Effector memory CD8-positive, alpha-beta T cell (primary cell): ENCODE measurements around the gene KLF2.

Experiments used
- ATAC-seq: fragments of 150-1000 bp; cut with Tn5 transposase; replicated peaks from 2 replicates; pipeline ENCODE4 v1.10.0; 2021; ENCODE audit warnings: mild to moderate bottlenecking, moderate library complexity
- DNase-seq, 3 experiments: peaks; one replicate each; pipeline ENCODE4 v3.0.0; 2021
- H3K27ac Mint-ChIP-seq, 2 donors: one replicate each; pipeline ENCODE4 v1.8.0; 2022; ENCODE audit warnings: mild to moderate bottlenecking in 2 of 2, mixed read lengths in 2 of 2, moderate library complexity in 2 of 2
- H3K27me3 Mint-ChIP-seq, 2 donors: one replicate each; pipeline ENCODE4 v1.8.0; 2022; ENCODE audit warnings: mixed read lengths in 2 of 2
- H3K36me3 Mint-ChIP-seq: one replicate; pipeline ENCODE4 v1.8.0; 2022; ENCODE audit warnings: mild to moderate bottlenecking, moderate library complexity, mixed read lengths; ENCODE audit not compliant: insufficient read depth
- H3K4me1 Mint-ChIP-seq, 2 donors: one replicate each; pipeline ENCODE4 v1.8.0; 2022; ENCODE audit warnings: low read depth in 2 of 2, mixed read lengths in 2 of 2
- H3K4me3 Mint-ChIP-seq, 2 donors: one replicate each; pipeline ENCODE4 v1.8.0; 2022; ENCODE audit warnings: mild to moderate bottlenecking in 2 of 2, mixed read lengths in 2 of 2, moderate library complexity in 2 of 2
- H3K9me3 Mint-ChIP-seq, 2 donors: one replicate each; pipeline ENCODE4 v1.8.0; 2022; ENCODE audit warnings: mixed read lengths in 2 of 2

Gene KLF2

GRCh38 chr19:16373532-16373931, 48.9 kb downstream of the KLF2 start:
- DNase-seq (no peak), ATAC-seq (no peak)
- peak overlapping the region; percentile 79 to 85 for H3K27ac Mint-ChIP-seq
- peaks cover 60 to 76% of the 10 kb centered on the region in 2 donors for H3K4me1 Mint-ChIP-seq
- peak overlapping the region in 1 of 2 donors; percentile 63 for H3K4me3 Mint-ChIP-seq
- H3K36me3 Mint-ChIP-seq, result peaks cover 2% of the 10 kb centered on the region
- no peaks in the 10 kb centered on the region for H3K9me3 Mint-ChIP-seq
- H3K27me3 Mint-ChIP-seq, result no peaks in the 10 kb centered on the region

GRCh38 chr19:16373989-16374388, 49.4 kb downstream of the KLF2 start:
- Mint-ChIP-seq H3K27ac (peak overlapping the region; percentile 79 to 85), H3K36me3 (peaks cover 2% of the 10 kb centered on the region), H3K4me1 (peaks cover 64 to 79% of the 10 kb centered on the region in 2 donors), H3K4me3 (peak overlapping the region in 1 of 2 donors; percentile 63), H3K9me3 (no peaks in the 10 kb centered on the region), H3K27me3 (no peaks in the 10 kb centered on the region)
- ATAC-seq (no peak), DNase-seq (no peak)

DNA sequence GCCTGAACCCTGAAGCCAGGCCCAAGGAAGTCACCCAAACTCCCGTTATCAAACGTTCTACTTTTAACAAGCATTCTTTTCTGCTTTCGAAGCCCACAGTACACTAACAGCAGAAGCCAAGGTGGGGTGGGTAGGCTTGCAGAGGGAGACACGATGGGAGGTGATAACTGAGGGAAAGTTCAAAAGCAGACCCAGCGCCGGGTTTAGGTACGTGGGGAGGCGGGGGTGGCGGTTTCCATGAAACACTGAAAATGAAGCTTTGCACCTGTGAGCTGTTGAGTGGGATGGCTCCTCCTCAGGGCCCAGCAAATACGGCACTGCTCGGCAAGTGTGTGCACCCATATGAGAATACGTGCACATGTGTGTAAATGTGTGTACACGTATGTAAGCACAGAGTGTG, 49.8 kb downstream of the KLF2 start:
- no peaks in the 10 kb centered on the region for H3K9me3 Mint-ChIP-seq
- peaks cover 2% of the 10 kb centered on the region for H3K36me3 Mint-ChIP-seq
- H3K4me3 Mint-ChIP-seq, result peak overlapping the region in 1 of 2 donors; percentile 63
- peaks cover 66 to 79% of the 10 kb centered on the region in 2 donors for H3K4me1 Mint-ChIP-seq
- H3K27ac Mint-ChIP-seq, result peak overlapping the region in 1 of 2 donors; percentile 85
- no peak for ATAC-seq
- no peaks in the 10 kb centered on the region for H3K27me3 Mint-ChIP-seq
- no peak for DNase-seq

- Mint-ChIP-seq H3K27me3 (no peaks in the 10 kb centered on the region), H3K4me3 (peak overlapping the region in 1 of 2 donors; percentile 69), H3K36me3 (peaks cover 2% of the 10 kb centered on the region), H3K9me3 (no peaks in the 10 kb centered on the region), H3K4me1 (peaks cover 64 to 74% of the 10 kb centered on the region in 2 donors), H3K27ac (peak overlapping the region in 1 of 2 donors; percentile 85)
- no peak for ATAC-seq
- DNase-seq, result no peak
These were observed 50.7 kb downstream of the KLF2 start for GRCh38 chr19:16375157-16375935.

DNA sequence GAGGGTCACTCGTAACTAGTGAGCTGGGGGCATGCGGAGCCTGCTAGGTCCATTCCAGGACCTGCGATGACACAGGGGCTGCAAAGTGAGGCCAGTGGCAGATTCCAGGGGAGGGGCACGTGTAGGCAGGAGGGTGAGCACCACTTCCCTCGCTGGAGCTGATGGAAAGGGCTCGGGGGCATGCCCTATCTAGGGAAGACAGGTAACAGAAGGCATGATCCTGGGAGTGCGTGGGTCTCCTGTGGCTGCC, 51.2 kb downstream of the KLF2 start:
- Mint-ChIP-seq H3K4me1 (peaks cover 59 to 73% of the 10 kb centered on the region in 2 donors), H3K27ac (peak overlapping the region in 1 of 2 donors; percentile 85), H3K36me3 (peaks cover 2% of the 10 kb centered on the region), H3K4me3 (peak overlapping the region in 1 of 2 donors; percentile 69), H3K9me3 (no peaks in the 10 kb centered on the region), H3K27me3 (no peaks in the 10 kb centered on the region)
- no peak for ATAC-seq
- no peak for DNase-seq

DNA sequence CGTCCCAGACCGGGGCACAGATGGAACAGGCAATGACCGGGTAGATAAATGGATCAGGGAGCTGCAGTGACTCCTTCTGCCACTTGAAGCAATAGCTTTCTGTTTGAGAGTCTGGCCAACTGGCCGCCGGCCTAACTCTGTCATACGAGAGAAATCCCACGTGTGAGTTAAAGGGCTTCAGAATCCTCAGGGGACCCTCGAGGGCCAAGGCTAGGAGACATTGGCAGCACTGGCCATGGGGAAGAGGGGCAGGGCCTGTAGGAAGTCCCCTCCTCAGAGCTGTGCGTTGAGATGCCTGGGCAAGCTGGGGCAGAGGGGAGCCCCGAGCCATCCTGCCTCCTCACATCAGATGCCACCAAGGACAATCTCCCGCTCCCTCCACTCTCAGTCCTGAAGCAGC, 51.6 kb downstream of the KLF2 start:
- H3K27ac Mint-ChIP-seq, result peak overlapping the region in 1 of 2 donors; percentile 85
- H3K4me1 Mint-ChIP-seq, result peaks cover 57 to 72% of the 10 kb centered on the region in 2 donors
- ATAC-seq, result no peak
- peaks cover 2% of the 10 kb centered on the region for H3K36me3 Mint-ChIP-seq
- H3K9me3 Mint-ChIP-seq, result no peaks in the 10 kb centered on the region
- no peak for DNase-seq
- no peaks in the 10 kb centered on the region for H3K27me3 Mint-ChIP-seq
- peak overlapping the region; percentile 43 to 69 for H3K4me3 Mint-ChIP-seq

GRCh38 chr19:16376649-16377048, 52.0 kb downstream of the KLF2 start:
- H3K36me3 Mint-ChIP-seq, result peaks cover 2% of the 10 kb centered on the region

DNA sequence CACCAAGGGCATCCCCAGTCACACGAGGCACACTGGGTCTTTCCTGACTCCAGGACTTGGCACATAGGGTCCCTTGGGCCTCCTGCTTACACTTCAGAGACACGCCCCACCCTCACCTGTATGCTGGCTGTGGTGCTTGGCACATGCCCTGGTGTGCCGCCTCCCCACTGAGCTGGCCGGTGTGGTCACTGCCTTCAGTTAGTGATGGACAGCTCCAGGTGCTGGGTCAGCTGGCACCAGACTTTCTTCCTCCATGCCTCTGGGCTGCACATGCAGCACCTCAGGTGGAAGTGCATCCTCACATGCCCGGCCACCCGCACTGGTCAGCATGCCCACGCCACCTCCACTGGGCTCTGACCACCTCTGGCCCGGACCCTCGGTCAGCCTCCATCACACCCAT, 52.9 kb downstream of the KLF2 start:
- ATAC-seq (no peak), DNase-seq (no peak)
- Mint-ChIP-seq H3K9me3 (no peaks in the 10 kb centered on the region), H3K36me3 (peaks cover 3% of the 10 kb centered on the region), H3K27me3 (no peaks in the 10 kb centered on the region), H3K4me3 (peak overlapping the region; percentile 11 to 33), H3K27ac (peak overlapping the region; percentile 77 to 85), H3K4me1 (peaks cover 57 to 72% of the 10 kb centered on the region in 2 donors)

More at GRCh38 chr19:16376649-16377048, 52.0 kb downstream of the KLF2 start:
- Mint-ChIP-seq H3K27ac (peak overlapping the region; percentile 77 to 85), H3K4me1 (peaks cover 57 to 73% of the 10 kb centered on the region in 2 donors), H3K4me3 (peak overlapping the region in 1 of 2 donors; percentile 43), H3K27me3 (no peaks in the 10 kb centered on the region), H3K9me3 (no peaks in the 10 kb centered on the region)
- no peak for DNase-seq
- no peak for ATAC-seq
